Right ventricle myocardium inferior (tissue), 1 donor: ENCODE results near the gene SLC22A1. TPM values are rescaled to one million over a fixed set of nuclear protein-coding genes. Genes with fewer than 3 reads are reported as not detected.
"Not testable (repeated sequence)": the region's sequence is repeated elsewhere in the genome, so short reads cannot be mapped to it uniquely, and the experiment has no call there.

Experiments
- ATAC-seq: fragments of 200-7000 bp; cut with Tn5 transposase; one replicate; pipeline ENCODE4 v1.9.1; 2020; ENCODE audit warnings: mild to moderate bottlenecking, moderate library complexity
- DNase-seq: peaks from one replicate; pipeline ENCODE4 v3.0.0; 2021; ENCODE audit errors: missing footprints
- intact Hi-C: fragments of 100-400 bp; cut with DNase I; formaldehyde crosslinking; loops from one replicate; pipeline ENCODE4 v1.11.0; 2022
- total RNA-seq: library from RNA; stranded (reverse); fragmentation: NEBNext Ultra II Directional; extraction: Animal tissue kit (Norgen Biotek cat#: 25700); gene quantifications from one replicate; pipeline ENCODE4 v1.2.1, GENCODE V29; 2021
- donor health status: DM: no; HTN: yes; CAD: no; lungs with severe emphysema.

Gene SLC22A1
- total RNA-seq, 1 donor from 2014 or later = 0.51 TPM

- ATAC-seq (no peak), DNase-seq (no peak)
- intact Hi-C loops = no loop called here
These were observed 35.2 kb downstream of the SLC22A1 start for GRCh38 chr6:160156842-160157241.

GRCh38 chr6:160160450-160160849 lies 38.8 kb downstream of the SLC22A1 start:
- intact Hi-C loops = no loop called here
- ATAC-seq (no peak), DNase-seq (no peak)

- ATAC-seq (no peak), DNase-seq (no peak)
- intact Hi-C loops = no loop called here
These were observed 39.5 kb downstream of the SLC22A1 start for GRCh38 chr6:160160929-160161646.

GRCh38 chr6:160161647-160161986 lies 40.0 kb downstream of the SLC22A1 start:
- intact Hi-C loops = no loop called here
- no peak for DNase-seq
- ATAC-seq = no peak

- intact Hi-C loops = no loop called here
- no peak for DNase-seq
- no peak for ATAC-seq
These were observed 40.5 kb downstream of the SLC22A1 start for GRCh38 chr6:160162030-160162566.

- ATAC-seq = no peak
- intact Hi-C loops = no loop called here
- no peak for DNase-seq
These were observed 41.8 kb downstream of the SLC22A1 start for GRCh38 chr6:160163425-160163824.

GRCh38 chr6:160163912-160164311 lies 42.3 kb downstream of the SLC22A1 start:
- ATAC-seq = no peak
- no peak for DNase-seq
- intact Hi-C loops = no loop called here

GRCh38 chr6:160165928-160166327 lies 44.3 kb downstream of the SLC22A1 start:
- intact Hi-C loops, ATAC-seq, DNase-seq: not testable (repeated sequence)

- DNase-seq (no peak), ATAC-seq (no peak)
- intact Hi-C loops = no loop called here
These were observed 46.2 kb downstream of the SLC22A1 start for GRCh38 chr6:160167604-160168399.

- ATAC-seq (no peak), DNase-seq (no peak)
- intact Hi-C loops = no loop called here
These were observed 48.5 kb downstream of the SLC22A1 start for GRCh38 chr6:160170018-160170680.

GRCh38 chr6:160172704-160173103 lies 51.1 kb downstream of the SLC22A1 start:
- intact Hi-C loops = no loop called here
- DNase-seq = no peak
- no peak for ATAC-seq

GRCh38 chr6:160173806-160174527 lies 52.4 kb downstream of the SLC22A1 start:
- DNase-seq = no peak
- intact Hi-C loops = no loop called here
- ATAC-seq = no peak

GRCh38 chr6:160174681-160175080 lies 53.1 kb downstream of the SLC22A1 start:
- intact Hi-C loops = no loop called here
- DNase-seq (no peak), ATAC-seq (no peak)

GRCh38 chr6:160177220-160177619 lies 55.6 kb downstream of the SLC22A1 start:
- DNase-seq = no peak
- no peak for ATAC-seq
- intact Hi-C loops = no loop called here

GRCh38 chr6:160178271-160178670 lies 56.7 kb downstream of the SLC22A1 start:
- DNase-seq = no peak
- intact Hi-C loops = no loop called here

GRCh38 chr6:160180706-160181105 lies 59.1 kb downstream of the SLC22A1 start:
- intact Hi-C loops = no loop called here
- ATAC-seq (no peak), DNase-seq (no peak)

More at GRCh38 chr6:160178271-160178670, 56.7 kb downstream of the SLC22A1 start:
- ATAC-seq = no peak

- ATAC-seq (no peak), DNase-seq (no peak)
- intact Hi-C loops = no loop called here
These were observed 67.2 kb downstream of the SLC22A1 start for GRCh38 chr6:160188773-160189172.

- no peak for DNase-seq
- intact Hi-C loops = no loop called here
- ATAC-seq = no peak
These were observed 68.5 kb downstream of the SLC22A1 start for GRCh38 chr6:160190081-160190480.

- intact Hi-C loops = no loop called here
- ATAC-seq = no peak
- no peak for DNase-seq
These were observed 69.4 kb downstream of the SLC22A1 start for GRCh38 chr6:160190973-160191372.
